Fibroblast of lung (primary cell): Measurements from ENCODE around the gene RIBC1.

ENCODE experiments used
- EZH2 ChIP-seq: IDR thresholded peaks from 2 replicates; pipeline ENCODE4 v1.5.1; 2012; ENCODE audit warnings: low read length, control low read depth, mild to moderate bottlenecking; ENCODE audit errors: missing control alignments
- TF ChIP-seq, protein P1 (sequence below), 2 donors: IDR thresholded peaks in 1 of 2; conservative IDR thresholded peaks in 1 of 2; 1 replicate in 1 of 2; 2 replicates in 1 of 2; pipeline ENCODE4 v1.5.1; 2011 to 2012; ENCODE audit warnings: low read length in 2 of 2, control low read depth in 1 of 2, inconsistent platforms in 1 of 2, low read depth in 1 of 2, mild to moderate bottlenecking in 1 of 2

DNA sequence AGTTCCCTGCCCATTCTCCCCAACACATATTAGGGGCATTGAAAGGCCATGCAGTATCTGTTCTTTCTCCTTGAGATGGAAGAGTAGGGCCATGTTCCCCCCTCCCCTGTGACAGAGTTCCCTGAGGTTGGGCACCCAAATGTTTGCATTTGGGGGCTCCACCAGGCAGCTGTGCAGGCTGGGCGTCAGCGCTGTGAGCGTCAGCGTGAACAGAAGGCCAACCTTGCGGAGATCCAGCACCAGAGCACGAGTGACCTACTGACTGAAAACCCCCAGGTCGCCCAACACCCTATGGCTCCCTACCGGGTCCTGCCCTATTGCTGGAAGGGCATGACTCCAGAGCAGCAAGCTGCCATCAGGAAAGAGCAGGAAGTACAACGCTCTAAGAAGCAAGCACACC is 7.6 kb downstream of the RIBC1 start:
- no peak for TF ChIP-seq EZH2
- TF ChIP-seq, protein P1, sequence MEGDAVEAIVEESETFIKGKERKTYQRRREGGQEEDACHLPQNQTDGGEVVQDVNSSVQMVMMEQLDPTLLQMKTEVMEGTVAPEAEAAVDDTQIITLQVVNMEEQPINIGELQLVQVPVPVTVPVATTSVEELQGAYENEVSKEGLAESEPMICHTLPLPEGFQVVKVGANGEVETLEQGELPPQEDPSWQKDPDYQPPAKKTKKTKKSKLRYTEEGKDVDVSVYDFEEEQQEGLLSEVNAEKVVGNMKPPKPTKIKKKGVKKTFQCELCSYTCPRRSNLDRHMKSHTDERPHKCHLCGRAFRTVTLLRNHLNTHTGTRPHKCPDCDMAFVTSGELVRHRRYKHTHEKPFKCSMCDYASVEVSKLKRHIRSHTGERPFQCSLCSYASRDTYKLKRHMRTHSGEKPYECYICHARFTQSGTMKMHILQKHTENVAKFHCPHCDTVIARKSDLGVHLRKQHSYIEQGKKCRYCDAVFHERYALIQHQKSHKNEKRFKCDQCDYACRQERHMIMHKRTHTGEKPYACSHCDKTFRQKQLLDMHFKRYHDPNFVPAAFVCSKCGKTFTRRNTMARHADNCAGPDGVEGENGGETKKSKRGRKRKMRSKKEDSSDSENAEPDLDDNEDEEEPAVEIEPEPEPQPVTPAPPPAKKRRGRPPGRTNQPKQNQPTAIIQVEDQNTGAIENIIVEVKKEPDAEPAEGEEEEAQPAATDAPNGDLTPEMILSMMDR (conservative IDR thresholded peaks at IDR 0.05 in 1 of 2, IDR thresholded peaks at IDR 0.05 in 1 of 2; ENCODE audit: low read depth in 1 of 2, low read length in 2 of 2) = no peak
